Mesenchymal stem cell (in vitro differentiated cells and primary cell): ENCODE measurements around the gene USP47.

ENCODE experiments used
- DNase-seq: peaks from one replicate; pipeline ENCODE4 v3.0.0-alpha.2; 2013
- H2AFZ ChIP-seq: one replicate; pipeline ENCODE4 v1.6.1; 2013; ENCODE audit warnings: low read depth, mild to moderate bottlenecking, control low read depth, inconsistent platforms, low read length, moderate library complexity
- H2AK5ac ChIP-seq: 2 replicates; pipeline ENCODE4 v1.6.1; 2013; ENCODE audit warnings: low read length, moderate library complexity, mild to moderate bottlenecking, inconsistent platforms; ENCODE audit not compliant: severe bottlenecking
- H2BK120ac ChIP-seq: one replicate; pipeline ENCODE4 v1.6.1; 2013; ENCODE audit warnings: low read depth, mild to moderate bottlenecking, inconsistent platforms, low read length, moderate library complexity
- H2BK12ac ChIP-seq, 2 experiments: one replicate each; pipeline ENCODE4 v1.6.1; 2013; ENCODE audit warnings: inconsistent platforms in 2 of 2, low read length in 2 of 2, mild to moderate bottlenecking in 2 of 2, moderate library complexity in 2 of 2, control low read depth in 1 of 2
- H2BK15ac ChIP-seq: one replicate; pipeline ENCODE4 v1.6.1; 2013; ENCODE audit warnings: mild to moderate bottlenecking, low read depth, inconsistent platforms; ENCODE audit not compliant: poor library complexity, severe bottlenecking
- H2BK5ac ChIP-seq: 2 replicates; pipeline ENCODE4 v1.6.1; 2013; ENCODE audit warnings: low read depth, mild to moderate bottlenecking, low read length, control low read depth, inconsistent platforms; ENCODE audit not compliant: poor library complexity, severe bottlenecking
- H3K14ac ChIP-seq, 2 experiments: one replicate each; pipeline ENCODE4 v1.6.1; 2013; ENCODE audit warnings: inconsistent platforms in 2 of 2, low read length in 2 of 2, control low read depth in 1 of 2, mild to moderate bottlenecking in 1 of 2, moderate library complexity in 1 of 2
- H3K18ac ChIP-seq, 2 experiments: one replicate each; pipeline ENCODE4 v1.6.1; 2013; ENCODE audit warnings: inconsistent platforms in 2 of 2, low read length in 2 of 2, control low read depth in 1 of 2, low read depth in 1 of 2, mild to moderate bottlenecking in 1 of 2
- H3K23ac ChIP-seq, 2 experiments: one replicate each; pipeline ENCODE4 v1.6.1; 2013; ENCODE audit warnings: inconsistent platforms in 2 of 2, low read length in 2 of 2, mild to moderate bottlenecking in 2 of 2, moderate library complexity in 2 of 2, control low read depth in 1 of 2
- H3K27ac ChIP-seq: 2 replicates; pipeline ENCODE4 v1.5.1; 2013; ENCODE audit warnings: mild to moderate bottlenecking, moderate library complexity, low read length, control low read depth, inconsistent platforms; ENCODE audit not compliant: poor library complexity, severe bottlenecking
- H3K27me3 ChIP-seq, 2 experiments: 2 replicates each; pipeline versions ENCODE4 v1.6.1 to v1.7.0; 2013; ENCODE audit warnings: low read length in 2 of 2, mild to moderate bottlenecking in 2 of 2, moderate library complexity in 2 of 2, control low read depth in 1 of 2, inconsistent platforms in 1 of 2; ENCODE audit not compliant: control insufficient read depth in 1 of 2, insufficient read depth in 1 of 2
- H3K36me3 ChIP-seq, 2 experiments: 2 replicates each; pipeline versions ENCODE4 v1.6.1 to v1.7.0; 2013; ENCODE audit warnings: low read length in 2 of 2, control low read depth in 1 of 2, inconsistent platforms in 1 of 2, low read depth in 1 of 2, mild to moderate bottlenecking in 1 of 2; ENCODE audit not compliant: insufficient read depth in 2 of 2, control insufficient read depth in 1 of 2
- H3K4ac ChIP-seq, 2 experiments: one replicate each; pipeline ENCODE4 v1.6.1; 2013; ENCODE audit warnings: inconsistent platforms in 2 of 2, low read length in 2 of 2, mild to moderate bottlenecking in 2 of 2, moderate library complexity in 2 of 2, control low read depth in 1 of 2, low read depth in 1 of 2
- H3K4me1 ChIP-seq: 2 replicates; pipeline ENCODE4 v1.6.1; 2013; ENCODE audit warnings: low read depth, low read length, control low read depth; ENCODE audit not compliant: control insufficient read depth, insufficient read depth
- H3K4me2 ChIP-seq: 2 replicates; pipeline ENCODE4 v1.6.1; 2013; ENCODE audit warnings: low read length, mild to moderate bottlenecking, inconsistent platforms; ENCODE audit not compliant: poor library complexity, severe bottlenecking
- H3K4me3 ChIP-seq, 2 experiments: 2 replicates each; pipeline versions ENCODE4 v1.5.1 to v1.7.0; 2013; ENCODE audit warnings: low read length in 2 of 2, mild to moderate bottlenecking in 2 of 2, control low read depth in 1 of 2, low read depth in 1 of 2; ENCODE audit not compliant: insufficient read depth in 1 of 2
- H3K79me1 ChIP-seq: replicated peaks from 2 replicates; pipeline ENCODE4 v1.6.1; 2013; ENCODE audit warnings: mild to moderate bottlenecking, control low read depth, low read length, inconsistent platforms; ENCODE audit not compliant: poor library complexity, severe bottlenecking
- H3K9ac ChIP-seq: 2 replicates; pipeline ENCODE4 v1.7.0; 2013; ENCODE audit warnings: mild to moderate bottlenecking, low read length, moderate library complexity
- H3K9me3 ChIP-seq: 2 replicates; pipeline ENCODE4 v1.7.0; 2013; ENCODE audit warnings: mild to moderate bottlenecking, low read length; ENCODE audit not compliant: control insufficient read depth
- H4K8ac ChIP-seq: one replicate; pipeline ENCODE4 v1.6.1; 2013; ENCODE audit warnings: inconsistent platforms, mild to moderate bottlenecking, low read length, moderate library complexity
- H4K91ac ChIP-seq: one replicate; pipeline ENCODE4 v1.6.1; 2013; ENCODE audit warnings: mild to moderate bottlenecking, low read length, inconsistent platforms
- WGBS: methylation state at CpG from one replicate; pipeline ENCODE4 v1.1.7; 2013; ENCODE audit warnings: mixed read lengths; 5-methylcytosine and 5-hydroxymethylcytosine counted together

Gene USP47

GRCh38 chr11:11880179-11880578 is 38.4 kb downstream of the USP47 start:
- Histone ChIP-seq H2BK5ac (no peak overlapping the region), H2AK5ac (no peak overlapping the region), H2BK15ac (no peak overlapping the region), H3K27ac (no peak overlapping the region), H3K4me2 (no peak overlapping the region), H4K8ac (no peak overlapping the region), H2AFZ (no peak overlapping the region), H3K79me1 (peaks cover 15% of the 10 kb centered on the region), H3K18ac (no peak overlapping the region), H3K4me1 (no peaks in the 10 kb centered on the region), H3K4ac (no peak overlapping the region), H3K4me3 (no peak overlapping the region), H4K91ac (no peak overlapping the region), H3K9ac (no peak overlapping the region), H2BK120ac (no peak overlapping the region), H2BK12ac (no peak overlapping the region), H3K14ac (no peak overlapping the region), H3K36me3 (peaks cover 6 to 46% of the 10 kb centered on the region in 2 experiments), H3K9me3 (no peaks in the 10 kb centered on the region), H3K23ac (no peak overlapping the region), H3K27me3 (no peaks in the 10 kb centered on the region)
- no CpG with 5 or more reads among the region's 2 CpGs for WGBS
- no peak for DNase-seq

DNA sequence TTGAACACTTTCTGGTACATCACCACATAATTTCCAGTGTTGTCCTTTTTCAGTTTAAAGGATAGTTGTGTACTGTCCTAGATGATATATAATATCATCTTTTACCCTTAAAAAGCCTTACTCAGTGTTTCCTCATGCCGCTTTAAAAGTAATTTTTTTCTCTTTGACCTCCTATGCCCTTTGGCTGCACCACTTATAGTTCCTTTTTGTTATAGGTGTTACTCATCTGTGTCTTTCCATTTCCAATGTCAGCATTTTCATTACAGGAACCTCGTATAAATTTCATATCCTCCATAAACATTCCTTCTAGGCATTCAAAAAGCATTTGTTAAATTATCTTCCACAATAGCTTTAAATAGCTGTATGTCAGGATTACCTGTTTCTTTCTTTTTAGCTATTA is 40.8 kb downstream of the USP47 start:
- Histone ChIP-seq H3K23ac (no peak overlapping the region), H3K4ac (no peak overlapping the region), H3K14ac (no peak overlapping the region), H3K4me2 (no peak overlapping the region), H2BK12ac (no peak overlapping the region), H3K27ac (no peak overlapping the region), H3K18ac (no peak overlapping the region), H2BK15ac (no peak overlapping the region), H2AFZ (no peak overlapping the region), H3K27me3 (no peaks in the 10 kb centered on the region), H3K4me1 (no peaks in the 10 kb centered on the region), H2BK5ac (no peak overlapping the region), H4K91ac (no peak overlapping the region), H3K9ac (no peak overlapping the region), H2AK5ac (no peak overlapping the region), H2BK120ac (no peak overlapping the region), H3K4me3 (no peak overlapping the region), H4K8ac (no peak overlapping the region), H3K9me3 (peaks cover 3% of the 10 kb centered on the region), H3K36me3 (peaks cover 11 to 65% of the 10 kb centered on the region in 2 experiments), H3K79me1 (peaks cover 25% of the 10 kb centered on the region)
- DNase-seq = no peak
- 81% methylated on average over 2 of the region's 2 CpGs for WGBS

DNA sequence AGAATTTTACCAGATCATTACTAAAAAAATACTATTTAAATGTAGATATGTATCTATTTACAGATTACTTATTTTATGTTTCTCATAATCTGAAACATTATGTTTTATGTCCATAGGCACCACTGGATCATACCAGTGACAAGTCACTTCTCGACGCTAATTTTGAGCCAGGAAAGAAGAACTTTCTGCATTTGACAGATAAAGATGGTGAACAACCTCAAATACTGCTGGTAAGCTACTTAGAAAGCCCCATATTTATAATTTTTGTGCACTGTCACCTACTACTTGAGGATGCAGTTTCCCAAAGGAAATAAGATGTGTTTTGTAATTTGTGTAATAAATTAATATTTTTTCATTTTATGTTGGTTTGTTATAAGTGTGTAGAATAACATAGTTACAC is 42.6 kb downstream of the USP47 start:
- Histone ChIP-seq H3K4me2 (no peak overlapping the region), H2BK12ac (no peak overlapping the region), H3K27me3 (no peaks in the 10 kb centered on the region), H3K9me3 (peaks cover 3% of the 10 kb centered on the region), H3K23ac (no peak overlapping the region), H2BK15ac (no peak overlapping the region), H4K8ac (no peak overlapping the region), H2AK5ac (no peak overlapping the region), H3K14ac (no peak overlapping the region), H3K4me1 (no peaks in the 10 kb centered on the region), H3K4me3 (no peak overlapping the region), H3K79me1 (peaks cover 28% of the 10 kb centered on the region), H2AFZ (no peak overlapping the region), H3K36me3 (peaks cover 11 to 74% of the 10 kb centered on the region in 2 experiments), H3K27ac (no peak overlapping the region), H2BK120ac (no peak overlapping the region), H2BK5ac (no peak overlapping the region), H3K18ac (no peak overlapping the region), H3K9ac (no peak overlapping the region), H3K4ac (no peak overlapping the region), H4K91ac (no peak overlapping the region)
- DNase-seq = no peak
- no CpG with 5 or more reads among the region's 2 CpGs for WGBS

- peaks cover 11 to 76% of the 10 kb centered on the region in 2 experiments for H3K36me3 ChIP-seq
- H2BK15ac ChIP-seq = no peak overlapping the region
- H4K91ac ChIP-seq = no peak overlapping the region
- H3K9ac ChIP-seq = no peak overlapping the region
- peaks cover 3% of the 10 kb centered on the region for H3K9me3 ChIP-seq
- H3K27me3 ChIP-seq = no peaks in the 10 kb centered on the region
- no peak overlapping the region for H4K8ac ChIP-seq
- no peak overlapping the region for H3K27ac ChIP-seq
- no peak for DNase-seq
- H3K23ac ChIP-seq = no peak overlapping the region
- H3K18ac ChIP-seq = no peak overlapping the region
- H2BK120ac ChIP-seq = no peak overlapping the region
- H2AFZ ChIP-seq = no peak overlapping the region
- no peak overlapping the region for H3K14ac ChIP-seq
- H2AK5ac ChIP-seq = no peak overlapping the region
- no peak overlapping the region for H3K4ac ChIP-seq
- H3K4me2 ChIP-seq = no peak overlapping the region
- no peak overlapping the region for H2BK12ac ChIP-seq
- no peak overlapping the region for H3K4me3 ChIP-seq
- H3K79me1 ChIP-seq = peaks cover 28% of the 10 kb centered on the region
- H3K4me1 ChIP-seq = no peaks in the 10 kb centered on the region
- no peak overlapping the region for H2BK5ac ChIP-seq
- WGBS = 97% methylated on average over 6 of the region's 7 CpGs
These were observed 43.2 kb downstream of the USP47 start for GRCh38 chr11:11884774-11885481.
